IPS-NIHi7 (cell line): ENCODE results near the gene KIF12.
"Not testable (repeated sequence)": the region's sequence is repeated elsewhere in the genome, so short reads cannot be mapped to it uniquely, and the experiment has no call there.

ENCODE experiments used
- DNase-seq: peaks from one replicate; pipeline ENCODE4 v3.0.0; 2012; ENCODE audit warnings: mixed read lengths; ENCODE audit errors: extremely low spot score

The KIF12 gene

GRCh38 chr9:114046875-114047274 lies 52.2 kb downstream of the KIF12 start:
- no peak for DNase-seq

- no peak for DNase-seq
Measured at GRCh38 chr9:114046237-114046755, 52.8 kb downstream of the KIF12 start.

GRCh38 chr9:114043660-114044059 lies 55.4 kb downstream of the KIF12 start:
- not testable (repeated sequence) for DNase-seq
